ENCODE measurements around the gene GUCY2D.

DNA sequence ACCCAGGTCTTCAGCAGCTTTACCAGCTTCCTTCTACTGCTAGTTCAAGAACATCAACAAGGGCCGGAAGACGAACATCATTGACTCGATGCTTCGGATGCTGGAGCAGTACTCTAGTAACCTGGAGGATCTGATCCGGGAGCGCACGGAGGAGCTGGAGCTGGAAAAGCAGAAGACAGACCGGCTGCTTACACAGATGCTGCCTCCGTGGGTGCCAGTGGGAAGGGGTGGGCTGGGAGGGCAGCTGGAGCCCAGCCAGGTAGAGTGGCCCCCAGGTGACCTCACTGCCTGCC lies 12.1 kb downstream of the GUCY2D start:
- TF ChIP-seq, protein P1, sequence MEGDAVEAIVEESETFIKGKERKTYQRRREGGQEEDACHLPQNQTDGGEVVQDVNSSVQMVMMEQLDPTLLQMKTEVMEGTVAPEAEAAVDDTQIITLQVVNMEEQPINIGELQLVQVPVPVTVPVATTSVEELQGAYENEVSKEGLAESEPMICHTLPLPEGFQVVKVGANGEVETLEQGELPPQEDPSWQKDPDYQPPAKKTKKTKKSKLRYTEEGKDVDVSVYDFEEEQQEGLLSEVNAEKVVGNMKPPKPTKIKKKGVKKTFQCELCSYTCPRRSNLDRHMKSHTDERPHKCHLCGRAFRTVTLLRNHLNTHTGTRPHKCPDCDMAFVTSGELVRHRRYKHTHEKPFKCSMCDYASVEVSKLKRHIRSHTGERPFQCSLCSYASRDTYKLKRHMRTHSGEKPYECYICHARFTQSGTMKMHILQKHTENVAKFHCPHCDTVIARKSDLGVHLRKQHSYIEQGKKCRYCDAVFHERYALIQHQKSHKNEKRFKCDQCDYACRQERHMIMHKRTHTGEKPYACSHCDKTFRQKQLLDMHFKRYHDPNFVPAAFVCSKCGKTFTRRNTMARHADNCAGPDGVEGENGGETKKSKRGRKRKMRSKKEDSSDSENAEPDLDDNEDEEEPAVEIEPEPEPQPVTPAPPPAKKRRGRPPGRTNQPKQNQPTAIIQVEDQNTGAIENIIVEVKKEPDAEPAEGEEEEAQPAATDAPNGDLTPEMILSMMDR (IDR thresholded peaks at IDR 0.05): no peak
- no peak for TF ChIP-seq POLR2A (IDR thresholded peaks at IDR 0.05)

Data from tibial nerve (tissue), 3 donors.